ENCODE measurements around the gene TPD52L1.

The TPD52L1 gene

GRCh38 chr6:125231133-125231532 is 77.6 kb downstream of the TPD52L1 start:
- no peak for DNase-seq
- H3K27me3 ChIP-seq (replicated peaks in 2 of 5; ENCODE audit: control insufficient read depth in 4 of 5, insufficient read depth in 5 of 5, low read length in 4 of 5) = no peaks in the 10 kb centered on the region
- H3K4me3 ChIP-seq (ENCODE audit: control insufficient read depth in 1 of 7, extremely low read depth in 1 of 7, insufficient read depth in 4 of 7, low read depth in 2 of 7, low read length in 6 of 7) = no peak overlapping the region
- no peaks in the 10 kb centered on the region for H3K9me3 ChIP-seq (ENCODE audit: control extremely low read depth in 1 of 5, control insufficient read depth in 4 of 5, insufficient read depth in 2 of 5, low read depth in 1 of 5, low read length in 4 of 5)
- H3K27ac ChIP-seq (ENCODE audit: insufficient read depth in 1 of 2, low read depth in 1 of 2, low read length in 2 of 2, poor library complexity in 1 of 2, severe bottlenecking in 2 of 2) = no peak overlapping the region
- H3K36me3 ChIP-seq (ENCODE audit: control insufficient read depth in 4 of 4, insufficient read depth in 4 of 4, low read length in 3 of 4) = no peaks in the 10 kb centered on the region
- ChIA-PET POLR2A (no interaction called here), CTCF (no interaction called here)
- WGBS (ENCODE audit: insufficient coverage) = no CpG with 5 or more reads among the region's 1 CpG
- H3K4me1 ChIP-seq (ENCODE audit: control extremely low read depth in 1 of 4, control insufficient read depth in 4 of 4, insufficient read depth in 4 of 4, low read length in 3 of 4) = no peaks in the 10 kb centered on the region

DNA sequence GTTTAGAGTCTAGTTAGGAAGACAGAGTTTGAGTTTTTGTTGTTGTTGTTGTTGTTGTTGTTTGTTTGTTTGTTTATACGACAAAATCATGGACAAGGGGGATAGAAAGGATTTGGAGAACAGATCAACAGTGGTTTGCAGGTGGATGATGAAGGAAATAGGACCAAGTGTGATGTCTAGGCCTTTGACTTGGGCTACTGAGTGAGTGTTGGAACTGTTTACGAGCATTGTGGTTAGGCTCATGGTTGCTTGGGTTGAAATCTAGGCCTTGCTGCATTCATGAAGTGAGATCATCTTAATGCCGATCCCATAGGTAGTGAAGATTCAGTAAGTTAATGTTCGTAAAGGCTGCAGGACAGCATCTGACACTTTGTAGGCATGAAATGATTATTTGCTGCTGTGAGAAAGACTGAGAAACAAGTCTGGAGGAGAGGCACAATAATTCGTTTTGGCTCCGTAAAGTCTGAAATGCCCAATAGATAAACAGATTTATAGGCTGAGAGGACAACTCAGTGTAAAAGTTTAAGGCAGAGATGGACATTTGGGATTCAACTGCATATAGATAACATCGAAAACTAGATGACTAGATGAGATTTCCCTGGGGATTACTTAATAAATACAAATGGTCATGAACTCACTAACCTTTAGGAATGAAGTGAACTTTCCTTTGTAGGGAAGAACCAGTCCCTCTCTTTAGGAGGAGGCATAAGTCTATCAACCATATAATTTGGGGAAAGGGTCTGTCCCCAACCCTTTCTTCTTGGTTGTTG is 78.2 kb downstream of the TPD52L1 start:
- Histone ChIP-seq H3K9me3 (ENCODE audit: control extremely low read depth in 1 of 5, control insufficient read depth in 4 of 5, insufficient read depth in 2 of 5, low read depth in 1 of 5, low read length in 4 of 5) (no peaks in the 10 kb centered on the region), H3K4me1 (ENCODE audit: control extremely low read depth in 1 of 4, control insufficient read depth in 4 of 4, insufficient read depth in 4 of 4, low read length in 3 of 4) (no peaks in the 10 kb centered on the region), H3K27me3 (replicated peaks in 2 of 5; ENCODE audit: control insufficient read depth in 4 of 5, insufficient read depth in 5 of 5, low read length in 4 of 5) (no peaks in the 10 kb centered on the region), H3K27ac (ENCODE audit: insufficient read depth in 1 of 2, low read depth in 1 of 2, low read length in 2 of 2, poor library complexity in 1 of 2, severe bottlenecking in 2 of 2) (no peak overlapping the region), H3K4me3 (ENCODE audit: control insufficient read depth in 1 of 7, extremely low read depth in 1 of 7, insufficient read depth in 4 of 7, low read depth in 2 of 7, low read length in 6 of 7) (no peak overlapping the region), H3K36me3 (ENCODE audit: control insufficient read depth in 4 of 4, insufficient read depth in 4 of 4, low read length in 3 of 4) (no peaks in the 10 kb centered on the region)
- no peak for DNase-seq
- 96% methylated on average over 6 of the region's 7 CpGs for whole genome bisulfite sequencing (ENCODE audit: insufficient coverage)
- CTCF ChIA-PET = no interaction called here
- POLR2A ChIA-PET = no interaction called here

- no peaks in the 10 kb centered on the region for H3K27me3 ChIP-seq (replicated peaks in 2 of 5; ENCODE audit: control insufficient read depth in 4 of 5, insufficient read depth in 5 of 5, low read length in 4 of 5)
- ChIA-PET CTCF (no interaction called here), POLR2A (no interaction called here)
- H3K9me3 ChIP-seq (ENCODE audit: control extremely low read depth in 1 of 5, control insufficient read depth in 4 of 5, insufficient read depth in 2 of 5, low read depth in 1 of 5, low read length in 4 of 5) = no peaks in the 10 kb centered on the region
- H3K4me1 ChIP-seq (ENCODE audit: control extremely low read depth in 1 of 4, control insufficient read depth in 4 of 4, insufficient read depth in 4 of 4, low read length in 3 of 4) = no peaks in the 10 kb centered on the region
- no peak for DNase-seq
- no peak overlapping the region for H3K4me3 ChIP-seq (ENCODE audit: control insufficient read depth in 1 of 7, extremely low read depth in 1 of 7, insufficient read depth in 4 of 7, low read depth in 2 of 7, low read length in 6 of 7)
- no peak overlapping the region for H3K27ac ChIP-seq (ENCODE audit: insufficient read depth in 1 of 2, low read depth in 1 of 2, low read length in 2 of 2, poor library complexity in 1 of 2, severe bottlenecking in 2 of 2)
- no peaks in the 10 kb centered on the region for H3K36me3 ChIP-seq (ENCODE audit: control insufficient read depth in 4 of 4, insufficient read depth in 4 of 4, low read length in 3 of 4)
- no CpG with 5 or more reads among the region's 1 CpG for WGBS (ENCODE audit: insufficient coverage)
These were observed 78.9 kb downstream of the TPD52L1 start for GRCh38 chr6:125232466-125232865.

- CTCF ChIA-PET = no interaction called here
- Histone ChIP-seq H3K9me3 (ENCODE audit: control extremely low read depth in 1 of 5, control insufficient read depth in 4 of 5, insufficient read depth in 2 of 5, low read depth in 1 of 5, low read length in 4 of 5) (no peaks in the 10 kb centered on the region), H3K27me3 (replicated peaks in 2 of 5; ENCODE audit: control insufficient read depth in 4 of 5, insufficient read depth in 5 of 5, low read length in 4 of 5) (no peaks in the 10 kb centered on the region), H3K36me3 (ENCODE audit: control insufficient read depth in 4 of 4, insufficient read depth in 4 of 4, low read length in 3 of 4) (no peaks in the 10 kb centered on the region), H3K4me1 (ENCODE audit: control extremely low read depth in 1 of 4, control insufficient read depth in 4 of 4, insufficient read depth in 4 of 4, low read length in 3 of 4) (no peaks in the 10 kb centered on the region), H3K4me3 (ENCODE audit: control insufficient read depth in 1 of 7, extremely low read depth in 1 of 7, insufficient read depth in 4 of 7, low read depth in 2 of 7, low read length in 6 of 7) (no peak overlapping the region), H3K27ac (ENCODE audit: insufficient read depth in 1 of 2, low read depth in 1 of 2, low read length in 2 of 2, poor library complexity in 1 of 2, severe bottlenecking in 2 of 2) (no peak overlapping the region)
- no peak for DNase-seq
- POLR2A ChIA-PET = no interaction called here
- WGBS (ENCODE audit: insufficient coverage) = no CpG with 5 or more reads among the region's 3 CpGs
These were observed 79.6 kb downstream of the TPD52L1 start for GRCh38 chr6:125233202-125233601.

DNA sequence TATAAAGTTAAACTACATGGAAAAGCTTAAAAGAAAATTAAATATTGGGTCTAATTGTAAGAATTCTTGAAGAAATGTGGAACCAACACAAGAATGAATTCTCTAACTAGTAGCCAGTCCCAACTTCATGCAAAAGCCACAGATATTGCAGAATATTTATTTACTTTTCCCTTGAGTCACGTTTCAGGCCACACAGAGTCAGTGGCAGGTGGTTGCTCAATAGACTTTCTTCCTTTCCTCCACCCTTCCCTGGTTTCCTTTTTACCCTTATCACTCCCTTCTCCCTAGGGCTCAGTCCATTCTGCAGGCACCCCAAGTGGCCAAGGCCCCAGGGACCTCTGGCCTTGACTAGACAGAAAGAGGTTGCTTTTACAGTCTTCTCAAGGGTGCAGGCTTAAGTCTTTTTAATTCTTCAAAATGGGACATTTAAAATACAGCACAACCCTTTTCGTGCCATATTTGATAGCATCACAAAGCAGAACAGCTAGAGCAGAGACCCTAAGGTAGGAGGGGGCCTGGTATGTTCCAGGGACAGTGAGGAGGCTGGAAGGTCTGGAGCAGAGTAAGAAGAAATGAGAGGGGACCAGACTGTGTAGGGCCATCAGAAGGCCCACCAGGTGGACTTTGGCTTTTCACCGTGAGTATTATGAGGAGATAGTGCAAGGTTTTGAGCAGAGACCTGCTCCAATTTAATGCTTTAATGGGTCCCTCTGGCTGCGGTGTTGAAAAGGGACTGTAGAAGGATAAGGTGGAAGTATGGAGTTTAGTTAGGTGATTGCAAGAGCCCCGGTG is 83.2 kb downstream of the TPD52L1 start:
- H3K27ac ChIP-seq (ENCODE audit: insufficient read depth in 1 of 2, low read depth in 1 of 2, low read length in 2 of 2, poor library complexity in 1 of 2, severe bottlenecking in 2 of 2) = no peak overlapping the region
- POLR2A ChIA-PET = no interaction called here
- H3K27me3 ChIP-seq (replicated peaks in 2 of 5; ENCODE audit: control insufficient read depth in 4 of 5, insufficient read depth in 5 of 5, low read length in 4 of 5) = no peaks in the 10 kb centered on the region
- peaks cover 0 to 8% (median 3%) of the 10 kb centered on the region in 5 experiments for H3K9me3 ChIP-seq (ENCODE audit: control extremely low read depth in 1 of 5, control insufficient read depth in 4 of 5, insufficient read depth in 2 of 5, low read depth in 1 of 5, low read length in 4 of 5)
- no peak for DNase-seq
- no peak overlapping the region for H3K4me3 ChIP-seq (ENCODE audit: control insufficient read depth in 1 of 7, extremely low read depth in 1 of 7, insufficient read depth in 4 of 7, low read depth in 2 of 7, low read length in 6 of 7)
- WGBS (ENCODE audit: insufficient coverage) = 100% methylated on average over 4 of the region's 5 CpGs
- H3K36me3 ChIP-seq (ENCODE audit: control insufficient read depth in 4 of 4, insufficient read depth in 4 of 4, low read length in 3 of 4) = no peaks in the 10 kb centered on the region
- no peaks in the 10 kb centered on the region for H3K4me1 ChIP-seq (ENCODE audit: control extremely low read depth in 1 of 4, control insufficient read depth in 4 of 4, insufficient read depth in 4 of 4, low read length in 3 of 4)
- CTCF ChIA-PET = interaction anchor here (1.2 kb wide), 1 partner anchor 60 kb away, joined by 3 read pairs; no protein-coding TSS in a partner anchor

GRCh38 chr6:125237764-125238163 is 84.2 kb downstream of the TPD52L1 start:
- H3K4me1 ChIP-seq (ENCODE audit: control extremely low read depth in 1 of 4, control insufficient read depth in 4 of 4, insufficient read depth in 4 of 4, low read length in 3 of 4) = no peaks in the 10 kb centered on the region
- H3K9me3 ChIP-seq (ENCODE audit: control extremely low read depth in 1 of 5, control insufficient read depth in 4 of 5, insufficient read depth in 2 of 5, low read depth in 1 of 5, low read length in 4 of 5) = peaks cover 0 to 15% (median 3%) of the 10 kb centered on the region in 5 experiments
- ChIA-PET POLR2A (no interaction called here), CTCF (no interaction called here)
- no peaks in the 10 kb centered on the region for H3K36me3 ChIP-seq (ENCODE audit: control insufficient read depth in 4 of 4, insufficient read depth in 4 of 4, low read length in 3 of 4)
- no peak overlapping the region for H3K27ac ChIP-seq (ENCODE audit: insufficient read depth in 1 of 2, low read depth in 1 of 2, low read length in 2 of 2, poor library complexity in 1 of 2, severe bottlenecking in 2 of 2)
- 100% methylated on average over 1 of the region's 4 CpGs for whole genome bisulfite sequencing (ENCODE audit: insufficient coverage)
- DNase-seq = no peak
- no peaks in the 10 kb centered on the region for H3K27me3 ChIP-seq (replicated peaks in 2 of 5; ENCODE audit: control insufficient read depth in 4 of 5, insufficient read depth in 5 of 5, low read length in 4 of 5)
- no peak overlapping the region for H3K4me3 ChIP-seq (ENCODE audit: control insufficient read depth in 1 of 7, extremely low read depth in 1 of 7, insufficient read depth in 4 of 7, low read depth in 2 of 7, low read length in 6 of 7)

DNA sequence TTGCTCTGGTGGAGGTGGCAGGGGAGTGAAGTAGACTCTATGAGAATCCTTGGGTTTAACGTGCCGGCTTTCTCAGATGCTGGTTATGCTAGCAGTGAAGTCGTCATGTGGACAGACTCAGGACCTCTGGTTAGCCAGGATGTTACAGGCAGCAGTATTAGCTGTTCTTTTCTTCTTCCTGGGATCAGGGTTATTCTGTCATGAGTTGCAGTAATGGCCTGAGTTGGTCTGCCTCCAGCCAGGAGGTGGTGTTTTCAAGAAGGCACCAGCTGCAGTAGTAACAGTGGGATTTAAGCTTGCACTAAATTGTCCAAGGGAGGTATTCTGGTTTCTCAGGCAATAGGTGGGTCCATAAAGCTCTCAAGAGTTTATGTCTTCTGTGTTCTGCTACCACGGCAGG is 91.5 kb downstream of the TPD52L1 start:
- POLR2A ChIA-PET = no interaction called here
- DNase-seq = no peak

More for the DNA sequence above, 91.5 kb downstream of the TPD52L1 start:
- Histone ChIP-seq H3K4me1 (ENCODE audit: control extremely low read depth in 1 of 4, control insufficient read depth in 4 of 4, insufficient read depth in 4 of 4, low read length in 3 of 4) (no peaks in the 10 kb centered on the region), H3K36me3 (ENCODE audit: control insufficient read depth in 4 of 4, insufficient read depth in 4 of 4, low read length in 3 of 4) (no peaks in the 10 kb centered on the region), H3K9me3 (ENCODE audit: control extremely low read depth in 1 of 5, control insufficient read depth in 4 of 5, insufficient read depth in 2 of 5, low read depth in 1 of 5, low read length in 4 of 5) (peaks cover 2 to 15% (median 4%) of the 10 kb centered on the region in 5 experiments), H3K27me3 (replicated peaks in 2 of 5; ENCODE audit: control insufficient read depth in 4 of 5, insufficient read depth in 5 of 5, low read length in 4 of 5) (no peaks in the 10 kb centered on the region), H3K4me3 (ENCODE audit: control insufficient read depth in 1 of 7, extremely low read depth in 1 of 7, insufficient read depth in 4 of 7, low read depth in 2 of 7, low read length in 6 of 7) (no peak overlapping the region), H3K27ac (ENCODE audit: insufficient read depth in 1 of 2, low read depth in 1 of 2, low read length in 2 of 2, poor library complexity in 1 of 2, severe bottlenecking in 2 of 2) (no peak overlapping the region)
- 100% methylated on average over 4 of the region's 4 CpGs for WGBS (ENCODE audit: insufficient coverage)
- CTCF ChIA-PET = interaction anchor here (1.1 kb wide), 1 partner anchor 754 kb away, joined by 3 read pairs; no protein-coding TSS in a partner anchor

Measured in common myeloid progenitor, CD34-positive (primary cell).